HPDE6-E6E7 (cell line): Measurements from ENCODE around the gene PROKR1.

Experiments
- DNase-seq: peaks from one replicate; pipeline ENCODE4 v3.0.0; 2011; ENCODE audit warnings: missing footprints; ENCODE audit errors: extremely low spot score

Gene PROKR1

DNA sequence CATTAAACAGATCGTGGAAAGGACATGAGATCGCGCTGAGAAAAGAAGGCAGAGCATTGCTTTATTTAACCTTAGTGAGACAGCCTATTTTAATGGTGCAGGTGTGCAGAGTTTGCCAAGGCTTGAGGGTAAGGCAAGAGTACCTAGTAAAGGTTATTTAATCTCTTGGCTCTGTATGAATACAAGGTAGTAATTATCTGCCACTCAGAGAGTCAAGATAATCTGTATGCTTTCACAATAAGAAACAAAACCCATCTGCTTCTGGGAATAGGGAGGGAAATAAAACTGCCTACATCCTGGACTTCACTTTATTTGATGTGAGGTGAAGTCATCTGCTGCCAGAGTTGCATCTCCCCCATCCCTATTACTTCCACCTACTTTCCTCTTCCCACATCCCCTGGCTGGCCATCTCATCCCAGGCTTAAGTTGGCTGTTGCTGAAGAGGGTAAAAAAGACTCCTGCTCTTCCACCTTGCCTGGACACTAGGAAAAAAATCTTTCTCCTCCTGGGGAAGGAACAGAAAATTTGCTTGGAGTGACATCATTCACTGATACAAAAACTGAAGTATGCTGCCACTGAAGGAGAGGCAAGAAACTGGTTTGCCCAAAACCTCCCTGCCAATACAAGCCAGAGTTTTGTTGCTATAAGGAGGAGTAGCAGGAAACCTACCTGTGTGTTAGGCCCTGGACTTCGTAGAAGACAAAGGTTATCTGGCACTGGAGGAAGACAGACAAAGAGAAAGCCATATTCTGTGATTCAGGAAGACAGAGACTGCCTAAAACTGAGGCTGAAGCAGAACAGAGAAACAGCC, 55.4 kb downstream of the PROKR1 start:
- no peak for DNase-seq

DNA sequence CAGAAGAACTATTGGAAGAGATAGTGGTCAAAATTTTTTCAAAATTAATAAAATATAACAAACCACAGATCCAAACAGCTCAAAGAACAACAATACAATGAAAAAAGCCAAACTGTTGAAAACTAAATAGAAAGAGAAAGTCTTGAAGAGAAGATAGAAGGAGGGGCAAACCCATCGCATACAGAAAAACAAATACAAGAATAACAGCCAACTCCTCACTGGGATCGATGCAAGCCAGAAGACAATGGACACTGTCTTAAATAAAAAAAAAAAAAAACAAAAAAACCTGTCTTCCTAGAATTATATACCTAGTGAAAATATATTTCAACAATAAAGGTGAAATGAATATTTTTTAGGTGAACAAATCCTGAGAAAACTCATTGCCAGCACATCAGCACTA, 57.2 kb downstream of the PROKR1 start:
- no peak for DNase-seq

DNA sequence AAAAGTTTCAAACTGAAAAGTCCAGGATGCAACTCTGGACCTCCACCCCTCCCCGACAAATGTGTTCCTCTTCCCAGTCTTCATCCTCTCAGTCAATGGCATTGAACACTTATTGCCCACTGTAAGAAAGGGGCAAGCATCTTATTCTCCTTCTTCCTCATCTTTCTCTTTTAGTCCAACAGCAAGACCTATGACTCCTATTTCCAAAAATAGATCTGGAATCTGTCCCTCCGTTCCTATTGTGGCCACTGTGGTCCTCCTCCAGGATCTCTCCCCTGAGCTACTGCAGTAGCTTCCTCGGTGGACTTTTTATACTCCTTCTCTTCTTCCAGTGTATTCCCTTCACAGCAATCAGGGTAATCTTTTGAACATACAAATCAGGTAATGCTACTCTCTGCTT, 63.3 kb downstream of the PROKR1 start:
- no peak for DNase-seq
